Peyer's patch (tissue), 4 donors: Measurements from ENCODE around the gene SGMS1. TPM values are rescaled to one million over a fixed set of nuclear protein-coding genes. Genes with fewer than 3 reads are reported as not detected.
"Not testable (repeated sequence)": the region's sequence is repeated elsewhere in the genome, so short reads cannot be mapped to it uniquely, and the experiment has no call there.

Source experiments
- DNase-seq, 3 donors: peaks; one replicate each; pipeline ENCODE4 v3.0.0-alpha.2; 2017 to 2019
- H3K27ac ChIP-seq, 4 donors: fragments of 200-600 bp; sonication (generic); one replicate each; pipeline ENCODE4 v1.5.1; 2016 to 2019
- H3K27me3 ChIP-seq, 2 donors: fragments of 200-600 bp; sonication (generic); one replicate each; pipeline ENCODE4 v1.5.1; 2019
- H3K36me3 ChIP-seq, 3 donors: fragments of 200-600 bp; sonication (generic); one replicate each; pipeline ENCODE4 v1.5.1; 2016 to 2019
- H3K4me1 ChIP-seq, 4 donors: fragments of 200-600 bp; sonication (generic); one replicate each; pipeline ENCODE4 v1.5.1; 2016 to 2019
- H3K4me3 ChIP-seq, 4 donors: fragments of 200-600 bp; sonication (generic); 1 replicate in 3 of 4; 2 replicates in 1 of 4; pipeline ENCODE4 v1.5.1; 2016 to 2019; ENCODE audit warnings: mild to moderate bottlenecking in 1 of 4
- H3K9me3 ChIP-seq, 4 donors: fragments of 200-600 bp; sonication (generic); one replicate each; pipeline ENCODE4 v1.5.1; 2016 to 2019; ENCODE audit warnings: mild to moderate bottlenecking in 1 of 4
- CTCF ChIP-seq, 6 experiments: fragments of 450-650 bp in 4 of 6; fragments of 200-600 bp in 2 of 6; sonication (generic) in 1 of 6; IDR thresholded peaks; one replicate each; pipeline ENCODE4 v1.5.1; 2017 to 2019; ENCODE audit warnings: antibody characterized with exemption in 6 of 6, mild to moderate bottlenecking in 3 of 6, moderate library complexity in 1 of 6
- POLR2A ChIP-seq, 2 donors: fragments of 450-650 bp; IDR thresholded peaks; one replicate each; pipeline ENCODE4 v1.5.1; 2017; ENCODE audit warnings: antibody characterized with exemption in 2 of 2, mild to moderate bottlenecking in 2 of 2, moderate library complexity in 2 of 2
- total RNA-seq, 4 donors: library from RNA; depleted of rRNA; stranded (reverse); fragments of >200 nt; gene quantifications; one replicate each; pipeline ENCODE4 v1.1.0, GENCODE V29; 2016

The SGMS1 gene
- total RNA-seq, 4 donors from 2014 or later = 73.4 to 117 (median 88.4) TPM

GRCh38 chr10:50375051-50375452 lies 248.7 kb downstream of the SGMS1 start:
- Histone ChIP-seq H3K27ac (no peak overlapping the region), H3K4me3 (no peak overlapping the region), H3K4me1 (no peaks in the 10 kb centered on the region), H3K36me3 (no peaks in the 10 kb centered on the region), H3K9me3 (no peaks in the 10 kb centered on the region), H3K27me3 (no peaks in the 10 kb centered on the region)
- DNase-seq = no peak
- TF ChIP-seq POLR2A (IDR thresholded peaks at IDR 0.05) = no peak
- no peak for TF ChIP-seq CTCF (IDR thresholded peaks at IDR 0.05)

- no peak overlapping the region for H3K27ac ChIP-seq
- TF ChIP-seq POLR2A (IDR thresholded peaks at IDR 0.05) (no peak), CTCF (IDR thresholded peaks at IDR 0.05) (no peak)
- no peaks in the 10 kb centered on the region for H3K27me3 ChIP-seq
- no peak overlapping the region for H3K4me3 ChIP-seq
- DNase-seq = no peak
- no peaks in the 10 kb centered on the region for H3K4me1 ChIP-seq
- no peaks in the 10 kb centered on the region for H3K9me3 ChIP-seq
- no peaks in the 10 kb centered on the region for H3K36me3 ChIP-seq
These were observed 249.8 kb downstream of the SGMS1 start for GRCh38 chr10:50373821-50374501.

- DNase-seq = no peak
- H3K4me3 ChIP-seq = no peak overlapping the region
- H3K36me3 ChIP-seq = no peaks in the 10 kb centered on the region
- no peaks in the 10 kb centered on the region for H3K9me3 ChIP-seq
- H3K27ac ChIP-seq = no peak overlapping the region
- H3K27me3 ChIP-seq = no peaks in the 10 kb centered on the region
- no peaks in the 10 kb centered on the region for H3K4me1 ChIP-seq
- no peak for TF ChIP-seq CTCF (IDR thresholded peaks at IDR 0.05)
These were observed 253.8 kb downstream of the SGMS1 start for GRCh38 chr10:50369931-50370330.

- no peaks in the 10 kb centered on the region for H3K27me3 ChIP-seq
- no peak for DNase-seq
- peak in 5 of 6 experiments; percentile 15 to 47 (median 27) for TF ChIP-seq CTCF (IDR thresholded peaks at IDR 0.05)
- TF ChIP-seq POLR2A (IDR thresholded peaks at IDR 0.05) = no peak
- no peak overlapping the region for H3K27ac ChIP-seq
- no peaks in the 10 kb centered on the region for H3K36me3 ChIP-seq
- no peaks in the 10 kb centered on the region for H3K9me3 ChIP-seq
- no peak overlapping the region for H3K4me3 ChIP-seq
- no peaks in the 10 kb centered on the region for H3K4me1 ChIP-seq
These were observed 256.0 kb downstream of the SGMS1 start for GRCh38 chr10:50367732-50368131.

- not testable (repeated sequence) for H3K27ac ChIP-seq
These were observed 257.3 kb downstream of the SGMS1 start for GRCh38 chr10:50366421-50366820.

GRCh38 chr10:50364730-50365129 lies 259.0 kb downstream of the SGMS1 start:
- H3K27me3 ChIP-seq, H3K4me1 ChIP-seq, H3K4me3 ChIP-seq, H3K27ac ChIP-seq, H3K9me3 ChIP-seq, H3K36me3 ChIP-seq: not testable (repeated sequence)
- peak in 1 of 3 donors; percentile 60 for DNase-seq

More at GRCh38 chr10:50366421-50366820, 257.3 kb downstream of the SGMS1 start:
- not testable (repeated sequence) for H3K9me3 ChIP-seq, H3K36me3 ChIP-seq, H3K4me1 ChIP-seq, DNase-seq, H3K27me3 ChIP-seq, H3K4me3 ChIP-seq
